HCT116 (cell line): ENCODE results near the gene SEMA6A. TPM values are rescaled to one million over a fixed set of nuclear protein-coding genes. Genes with fewer than 3 reads are reported as not detected.

Experiments used
- ATAC-seq: fragments of 200-7000 bp; cut with Tn5 transposase; 2 replicates; pipeline ENCODE4 v1.9.1; 2020; ENCODE audit warnings: mild to moderate bottlenecking, moderate library complexity
- BruUV-seq: library from RNA; stranded (reverse); fragments of 400-500 nt; replicated peaks from 2 replicates; lab custom pipeline; 2021; lab: Mats Ljungman, UMichigan
- CTCF ChIA-PET: fragments of 300-600 bp; sonication (Branson Sonifier 250); formaldehyde crosslinking; loops from one replicate; lab custom pipeline; 2021; ENCODE audit warnings: antibody characterized with exemption; lab: Charles Lee
- POLR2A ChIA-PET: fragments of 300-600, 350-600 bp; sonication (Branson Sonifier 250); formaldehyde crosslinking; loops from one replicate; lab custom pipeline; 2021; ENCODE audit warnings: antibody characterized with exemption; lab: Charles Lee
- RAD21 ChIA-PET, 2 experiments: fragments of 300-600 bp; sonication (Branson Sonifier 250); formaldehyde crosslinking; loops; one replicate each; lab custom pipeline; 2023; ENCODE audit warnings: low total read pairs in 2 of 2; ENCODE audit not compliant: uncharacterized antibody in 2 of 2, unreplicated experiment in 2 of 2, low non-redundant PET in 1 of 2; lab: Charles Lee
- DNase-seq: peaks from one replicate; pipeline ENCODE4 v3.0.0-alpha.2; 2010; ENCODE audit warnings: low read depth, low spot score
- H2AFZ ChIP-seq: fragments of 200-600 bp; shearing (Covaris generic), sonication (generic); 2 replicates; pipeline ENCODE4 v1.6.1; 2017; ENCODE audit warnings: low read depth, mixed run types, mixed read lengths, antibody characterized with exemption, low read length; ENCODE audit not compliant: poor library complexity, severe bottlenecking
- H3K27ac ChIP-seq: 2 replicates; pipeline ENCODE4 v1.5.1; 2012; ENCODE audit warnings: low read depth, low read length
- H3K27me3 ChIP-seq: fragments of 200-600 bp; sonication (generic); 2 replicates; pipeline ENCODE4 v1.6.1; 2016; ENCODE audit warnings: mixed run types, low read length, mixed read lengths; ENCODE audit not compliant: insufficient read depth
- H3K36me3 ChIP-seq, 2 experiments: fragments of 200-500 bp in 1 of 2; fragments of 200-600 bp in 1 of 2; sonication (Bioruptor generic) in 1 of 2; sonication (generic) in 1 of 2; 2 replicates each; pipeline versions ENCODE4 v1.5.1 to v1.6.1; 2014 to 2016; ENCODE audit warnings: low read length in 2 of 2, inconsistent platforms in 1 of 2, mixed read lengths in 1 of 2, mixed run types in 1 of 2; ENCODE audit not compliant: insufficient read depth in 2 of 2, control insufficient read depth in 1 of 2
- H3K4me1 ChIP-seq, 2 experiments: fragments of 200-600 bp in 1 of 2; sonication (generic) in 1 of 2; 2 replicates each; pipeline versions ENCODE4 v1.5.1 to v1.6.1; 2012 to 2017; ENCODE audit warnings: low read length in 2 of 2, inconsistent platforms in 1 of 2, mild to moderate bottlenecking in 1 of 2, mixed read lengths in 1 of 2, mixed run types in 1 of 2, moderate library complexity in 1 of 2; ENCODE audit not compliant: insufficient read depth in 2 of 2, control insufficient read depth in 1 of 2
- H3K4me2 ChIP-seq: fragments of 200-600 bp; sonication (generic); 2 replicates; pipeline ENCODE4 v1.6.1; 2017; ENCODE audit warnings: mixed run types, low read length, mixed read lengths
- H3K4me3 ChIP-seq, 2 experiments: fragments of 200-600 bp in 1 of 2; sonication (generic) in 1 of 2; replicated peaks in 1 of 2; 2 replicates each; pipeline ENCODE4 v1.5.1; 2011 to 2016; ENCODE audit warnings: low read length in 2 of 2, control low read depth in 1 of 2, low read depth in 1 of 2, mild to moderate bottlenecking in 1 of 2, mixed read lengths in 1 of 2, mixed run types in 1 of 2
- H3K79me2 ChIP-seq: fragments of 200-600 bp; sonication (generic); 2 replicates; pipeline ENCODE4 v1.6.1; 2017; ENCODE audit warnings: mild to moderate bottlenecking, mixed run types, low read length, moderate library complexity, mixed read lengths; ENCODE audit not compliant: insufficient read depth
- H3K9ac ChIP-seq: fragments of 200-600 bp; sonication (generic); 2 replicates; pipeline ENCODE4 v1.6.1; 2016; ENCODE audit warnings: low read length, mixed read lengths
- H3K9me2 ChIP-seq: fragments of 200-600 bp; sonication (generic), shearing (Covaris generic); 2 replicates; pipeline ENCODE4 v1.6.1; 2017; ENCODE audit warnings: mixed run types, mild to moderate bottlenecking, moderate library complexity; ENCODE audit not compliant: insufficient read depth
- H3K9me3 ChIP-seq, 2 experiments: fragments of 200-500 bp in 1 of 2; fragments of 200-600 bp in 1 of 2; sonication (Bioruptor generic) in 1 of 2; sonication (generic) in 1 of 2; 2 replicates each; pipeline ENCODE4 v1.6.1; 2014 to 2017; ENCODE audit warnings: low read length in 2 of 2, mixed read lengths in 2 of 2, inconsistent platforms in 1 of 2, low read depth in 1 of 2, mild to moderate bottlenecking in 1 of 2, mixed run types in 1 of 2, moderate library complexity in 1 of 2; ENCODE audit not compliant: control insufficient read depth in 1 of 2, insufficient read depth in 1 of 2
- H4K20me1 ChIP-seq: fragments of 200-600 bp; sonication (generic), shearing (Covaris generic); 2 replicates; pipeline ENCODE4 v1.6.1; 2017; ENCODE audit warnings: mixed run types, mild to moderate bottlenecking, moderate library complexity; ENCODE audit not compliant: insufficient read depth
- CBX3 ChIP-seq: IDR thresholded peaks from 2 replicates; pipeline ENCODE4 v1.6.1; 2012; ENCODE audit warnings: low read depth
- CEBPB ChIP-seq: IDR thresholded peaks from 2 replicates; pipeline ENCODE4 v1.6.1; 2012; ENCODE audit warnings: low read depth
- EGR1 ChIP-seq: IDR thresholded peaks from 2 replicates; pipeline ENCODE4 v1.6.1; 2012; ENCODE audit warnings: low read depth
- ELF1 ChIP-seq: IDR thresholded peaks from 2 replicates; pipeline ENCODE4 v1.6.1; 2012; ENCODE audit warnings: low read depth, borderline replicate concordance
- EZH2 ChIP-seq: fragments of 200-600 bp; sonication (generic); IDR thresholded peaks from 2 replicates; pipeline ENCODE4 v1.6.1; 2017; ENCODE audit warnings: antibody characterized with exemption, mixed run types
- EZH2phosphoT487 ChIP-seq: fragments of 200-600 bp; IDR thresholded peaks from 2 replicates; pipeline ENCODE4 v1.6.1; 2018; ENCODE audit warnings: antibody characterized with exemption, borderline replicate concordance
- FOSL1 ChIP-seq: IDR thresholded peaks from 2 replicates; pipeline ENCODE4 v1.6.1; 2012; ENCODE audit warnings: low read depth
- JUND ChIP-seq: IDR thresholded peaks from 2 replicates; pipeline ENCODE4 v1.6.1; 2012
- POLR2AphosphoS5 ChIP-seq: IDR thresholded peaks from 2 replicates; pipeline ENCODE4 v1.6.1; 2011; ENCODE audit warnings: mild to moderate bottlenecking, low read depth, low read length, moderate library complexity
- RAD21 ChIP-seq: IDR thresholded peaks from 2 replicates; pipeline ENCODE4 v1.6.1; 2012; ENCODE audit warnings: low read depth, mild to moderate bottlenecking
- SIN3A ChIP-seq: IDR thresholded peaks from 2 replicates; pipeline ENCODE4 v1.6.1; 2012; ENCODE audit warnings: low read depth
- SP1 ChIP-seq: IDR thresholded peaks from 2 replicates; pipeline ENCODE4 v1.6.1; 2012; ENCODE audit warnings: low read depth
- TCF7L2 ChIP-seq: IDR thresholded peaks from 2 replicates; pipeline ENCODE4 v1.7.0; 2011; ENCODE audit warnings: borderline replicate concordance, inconsistent platforms; ENCODE audit not compliant: insufficient read depth, insufficient read length; ENCODE audit errors: extremely low read depth
- YY1 ChIP-seq: IDR thresholded peaks from 2 replicates; pipeline ENCODE4 v1.6.1; 2011; ENCODE audit warnings: low read length, low read depth, moderate library complexity, mild to moderate bottlenecking; ENCODE audit not compliant: insufficient replicate concordance; ENCODE audit errors: extremely low read depth
- ZBTB33 ChIP-seq: IDR thresholded peaks from 2 replicates; pipeline ENCODE4 v1.6.1; 2011; ENCODE audit warnings: mild to moderate bottlenecking, low read length, moderate library complexity; ENCODE audit not compliant: insufficient replicate concordance; ENCODE audit errors: extremely low read depth
- ZFX ChIP-seq: fragments of 450-650 bp; IDR thresholded peaks from 2 replicates; pipeline ENCODE4 v1.6.1; 2017
- intact Hi-C: fragments of 100-400 bp; cut with micrococcal nuclease; formaldehyde crosslinking; loops from 2 replicates; pipeline ENCODE4 v1.10.0; 2022
- total RNA-seq: library from RNA; stranded (reverse); gene quantifications from one replicate; pipeline ENCODE4 v1.2.1, GENCODE V29; 2021; ENCODE audit not compliant: unreplicated experiment
- TF ChIP-seq, protein P1 (sequence below): IDR thresholded peaks from 2 replicates; pipeline ENCODE4 v1.6.1; 2012; ENCODE audit warnings: low read depth
- TF ChIP-seq, protein P2 (sequence below): IDR thresholded peaks from 2 replicates; pipeline ENCODE4 v1.6.1; 2012
- TF ChIP-seq, protein P3 (sequence below), 3 experiments: fragments of 200-600 bp in 1 of 3; sonication (generic) in 1 of 3; IDR thresholded peaks in 2 of 3; conservative IDR thresholded peaks in 1 of 3; 2 replicates each; pipeline ENCODE4 v1.5.1; 2012 to 2017; ENCODE audit warnings: low read depth in 2 of 3, low read length in 2 of 3, antibody characterized with exemption in 1 of 3, borderline replicate concordance in 1 of 3, control low read depth in 1 of 3, mild to moderate bottlenecking in 1 of 3, mixed read lengths in 1 of 3, mixed run types in 1 of 3, moderate library complexity in 1 of 3; ENCODE audit not compliant: insufficient read depth in 1 of 3
- TF ChIP-seq, protein P4 (sequence below): IDR thresholded peaks from 2 replicates; pipeline ENCODE4 v1.6.1; 2012

The SEMA6A gene
- total RNA-seq, 1 experiment from 2014 or later: 6.7 TPM

GRCh38 chr5:116510517-116510916 lies 64.1 kb downstream of the SEMA6A start:
- H2AFZ ChIP-seq: no peak overlapping the region
- H3K9me3 ChIP-seq: no peaks in the 10 kb centered on the region
- BruUV-seq: no TSS peak
- H4K20me1 ChIP-seq: no peaks in the 10 kb centered on the region
- H3K79me2 ChIP-seq: no peaks in the 10 kb centered on the region
- RAD21 ChIA-PET: no interaction called here
- no peak overlapping the region for H3K9ac ChIP-seq
- ATAC-seq (no peak), DNase-seq (no peak)
- no peak overlapping the region for H3K4me2 ChIP-seq
- TF ChIP-seq, protein P1, sequence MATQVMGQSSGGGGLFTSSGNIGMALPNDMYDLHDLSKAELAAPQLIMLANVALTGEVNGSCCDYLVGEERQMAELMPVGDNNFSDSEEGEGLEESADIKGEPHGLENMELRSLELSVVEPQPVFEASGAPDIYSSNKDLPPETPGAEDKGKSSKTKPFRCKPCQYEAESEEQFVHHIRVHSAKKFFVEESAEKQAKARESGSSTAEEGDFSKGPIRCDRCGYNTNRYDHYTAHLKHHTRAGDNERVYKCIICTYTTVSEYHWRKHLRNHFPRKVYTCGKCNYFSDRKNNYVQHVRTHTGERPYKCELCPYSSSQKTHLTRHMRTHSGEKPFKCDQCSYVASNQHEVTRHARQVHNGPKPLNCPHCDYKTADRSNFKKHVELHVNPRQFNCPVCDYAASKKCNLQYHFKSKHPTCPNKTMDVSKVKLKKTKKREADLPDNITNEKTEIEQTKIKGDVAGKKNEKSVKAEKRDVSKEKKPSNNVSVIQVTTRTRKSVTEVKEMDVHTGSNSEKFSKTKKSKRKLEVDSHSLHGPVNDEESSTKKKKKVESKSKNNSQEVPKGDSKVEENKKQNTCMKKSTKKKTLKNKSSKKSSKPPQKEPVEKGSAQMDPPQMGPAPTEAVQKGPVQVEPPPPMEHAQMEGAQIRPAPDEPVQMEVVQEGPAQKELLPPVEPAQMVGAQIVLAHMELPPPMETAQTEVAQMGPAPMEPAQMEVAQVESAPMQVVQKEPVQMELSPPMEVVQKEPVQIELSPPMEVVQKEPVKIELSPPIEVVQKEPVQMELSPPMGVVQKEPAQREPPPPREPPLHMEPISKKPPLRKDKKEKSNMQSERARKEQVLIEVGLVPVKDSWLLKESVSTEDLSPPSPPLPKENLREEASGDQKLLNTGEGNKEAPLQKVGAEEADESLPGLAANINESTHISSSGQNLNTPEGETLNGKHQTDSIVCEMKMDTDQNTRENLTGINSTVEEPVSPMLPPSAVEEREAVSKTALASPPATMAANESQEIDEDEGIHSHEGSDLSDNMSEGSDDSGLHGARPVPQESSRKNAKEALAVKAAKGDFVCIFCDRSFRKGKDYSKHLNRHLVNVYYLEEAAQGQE: no peak
- TF ChIP-seq EGR1 (no peak), ZFX (no peak), ELF1 (no peak), RAD21 (no peak), YY1 (no peak), SP1 (no peak), EZH2 (no peak), FOSL1 (no peak), POLR2AphosphoS5 (no peak), ZBTB33 (no peak), CEBPB (no peak), EZH2phosphoT487 (no peak), CBX3 (no peak), JUND (no peak), SIN3A (no peak), TCF7L2 (no peak)
- TF ChIP-seq, protein P2, sequence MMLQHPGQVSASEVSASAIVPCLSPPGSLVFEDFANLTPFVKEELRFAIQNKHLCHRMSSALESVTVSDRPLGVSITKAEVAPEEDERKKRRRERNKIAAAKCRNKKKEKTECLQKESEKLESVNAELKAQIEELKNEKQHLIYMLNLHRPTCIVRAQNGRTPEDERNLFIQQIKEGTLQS: no peak
- TF ChIP-seq, protein P3, sequence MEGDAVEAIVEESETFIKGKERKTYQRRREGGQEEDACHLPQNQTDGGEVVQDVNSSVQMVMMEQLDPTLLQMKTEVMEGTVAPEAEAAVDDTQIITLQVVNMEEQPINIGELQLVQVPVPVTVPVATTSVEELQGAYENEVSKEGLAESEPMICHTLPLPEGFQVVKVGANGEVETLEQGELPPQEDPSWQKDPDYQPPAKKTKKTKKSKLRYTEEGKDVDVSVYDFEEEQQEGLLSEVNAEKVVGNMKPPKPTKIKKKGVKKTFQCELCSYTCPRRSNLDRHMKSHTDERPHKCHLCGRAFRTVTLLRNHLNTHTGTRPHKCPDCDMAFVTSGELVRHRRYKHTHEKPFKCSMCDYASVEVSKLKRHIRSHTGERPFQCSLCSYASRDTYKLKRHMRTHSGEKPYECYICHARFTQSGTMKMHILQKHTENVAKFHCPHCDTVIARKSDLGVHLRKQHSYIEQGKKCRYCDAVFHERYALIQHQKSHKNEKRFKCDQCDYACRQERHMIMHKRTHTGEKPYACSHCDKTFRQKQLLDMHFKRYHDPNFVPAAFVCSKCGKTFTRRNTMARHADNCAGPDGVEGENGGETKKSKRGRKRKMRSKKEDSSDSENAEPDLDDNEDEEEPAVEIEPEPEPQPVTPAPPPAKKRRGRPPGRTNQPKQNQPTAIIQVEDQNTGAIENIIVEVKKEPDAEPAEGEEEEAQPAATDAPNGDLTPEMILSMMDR (IDR thresholded peaks at IDR 0.05 in 2 of 3, conservative IDR thresholded peaks at IDR 0.05 in 1 of 3; ENCODE audit: borderline replicate concordance in 1 of 3, insufficient read depth in 1 of 3, low read depth in 2 of 3, low read length in 2 of 3): no peak
- TF ChIP-seq, protein P4, sequence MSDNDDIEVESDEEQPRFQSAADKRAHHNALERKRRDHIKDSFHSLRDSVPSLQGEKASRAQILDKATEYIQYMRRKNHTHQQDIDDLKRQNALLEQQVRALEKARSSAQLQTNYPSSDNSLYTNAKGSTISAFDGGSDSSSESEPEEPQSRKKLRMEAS: no peak
- H3K9me2 ChIP-seq: no peaks in the 10 kb centered on the region
- no peaks in the 10 kb centered on the region for H3K27me3 ChIP-seq
- POLR2A ChIA-PET: no interaction called here
- H3K36me3 ChIP-seq: no peaks in the 10 kb centered on the region
- intact Hi-C loops: no loop called here
- no peak overlapping the region for H3K4me3 ChIP-seq
- no peak overlapping the region for H3K27ac ChIP-seq
- CTCF ChIA-PET: no interaction called here
- H3K4me1 ChIP-seq: no peaks in the 10 kb centered on the region
